ENCODE results near the gene C17orf75.
A peak's percentile ranks its signal among the peaks of the same experiment; 100 is the strongest.
"Not testable (repeated sequence)": the region's sequence is repeated elsewhere in the genome, so short reads cannot be mapped to it uniquely, and the experiment has no call there.

C17orf75 gene

DNA sequence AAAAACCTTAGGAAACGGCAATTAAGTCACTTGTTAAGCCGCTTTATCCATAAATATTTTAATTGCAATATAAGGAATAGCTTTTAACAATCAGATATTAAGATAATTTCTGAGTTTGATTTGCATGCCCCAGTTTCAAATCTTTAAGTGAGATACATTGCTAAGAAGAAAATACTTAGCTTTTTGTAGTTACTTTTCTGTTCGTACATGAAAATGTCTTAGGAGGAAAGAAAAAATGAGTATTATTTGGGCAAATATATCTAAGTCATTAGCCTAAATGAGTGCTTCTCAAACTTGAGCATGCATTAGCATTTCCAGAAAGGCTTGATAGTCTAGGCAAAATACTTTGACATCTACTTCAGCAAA is 14.4 kb upstream of the C17orf75 start:
- Histone ChIP-seq H3K4me2 (no peak overlapping the region), H2AFZ (ENCODE audit: low read depth) (no peak overlapping the region), H3K4me1 (ENCODE audit: low read depth, poor library complexity, severe bottlenecking) (peaks cover 68% of the 10 kb centered on the region), H3K79me2 (ENCODE audit: insufficient read depth, low read depth) (peaks cover 97% of the 10 kb centered on the region), H3K27ac (no peak overlapping the region), H3K9ac (no peak overlapping the region), H4K20me1 (ENCODE audit: insufficient read depth) (peaks cover 77% of the 10 kb centered on the region), H3K36me3 (ENCODE audit: insufficient read depth) (peaks cover 52% of the 10 kb centered on the region; the same call in 1 of the 2 replicates), H3K4me3 (IDR thresholded peaks at IDR 0.05; ENCODE audit: insufficient read depth, low read depth, low read length) (no peak overlapping the region), H3K27me3 (ENCODE audit: insufficient read depth, low read depth) (no peaks in the 10 kb centered on the region)
- TF ChIP-seq, protein P1, sequence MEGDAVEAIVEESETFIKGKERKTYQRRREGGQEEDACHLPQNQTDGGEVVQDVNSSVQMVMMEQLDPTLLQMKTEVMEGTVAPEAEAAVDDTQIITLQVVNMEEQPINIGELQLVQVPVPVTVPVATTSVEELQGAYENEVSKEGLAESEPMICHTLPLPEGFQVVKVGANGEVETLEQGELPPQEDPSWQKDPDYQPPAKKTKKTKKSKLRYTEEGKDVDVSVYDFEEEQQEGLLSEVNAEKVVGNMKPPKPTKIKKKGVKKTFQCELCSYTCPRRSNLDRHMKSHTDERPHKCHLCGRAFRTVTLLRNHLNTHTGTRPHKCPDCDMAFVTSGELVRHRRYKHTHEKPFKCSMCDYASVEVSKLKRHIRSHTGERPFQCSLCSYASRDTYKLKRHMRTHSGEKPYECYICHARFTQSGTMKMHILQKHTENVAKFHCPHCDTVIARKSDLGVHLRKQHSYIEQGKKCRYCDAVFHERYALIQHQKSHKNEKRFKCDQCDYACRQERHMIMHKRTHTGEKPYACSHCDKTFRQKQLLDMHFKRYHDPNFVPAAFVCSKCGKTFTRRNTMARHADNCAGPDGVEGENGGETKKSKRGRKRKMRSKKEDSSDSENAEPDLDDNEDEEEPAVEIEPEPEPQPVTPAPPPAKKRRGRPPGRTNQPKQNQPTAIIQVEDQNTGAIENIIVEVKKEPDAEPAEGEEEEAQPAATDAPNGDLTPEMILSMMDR (conservative IDR thresholded peaks at IDR 0.05; ENCODE audit: low read depth, low read length), result no peak

GRCh38 chr17:32355649-32356377 is 13.8 kb upstream of the C17orf75 start:
- H3K4me2 ChIP-seq, result peak overlapping the region; percentile 1; the same call in 1 of the 2 replicates
- no peak overlapping the region for H2AFZ ChIP-seq (ENCODE audit: low read depth)
- no peak overlapping the region; the same call in 1 of the 2 replicates for H3K27ac ChIP-seq
- no peak overlapping the region for H3K9ac ChIP-seq
- no peaks in the 10 kb centered on the region for H3K27me3 ChIP-seq (ENCODE audit: insufficient read depth, low read depth)
- TF ChIP-seq, protein P1 (conservative IDR thresholded peaks at IDR 0.05; ENCODE audit: low read depth, low read length), result no peak
- H3K36me3 ChIP-seq (ENCODE audit: insufficient read depth), result peaks cover 49% of the 10 kb centered on the region; the same call in 1 of the 2 replicates
- H4K20me1 ChIP-seq (ENCODE audit: insufficient read depth), result peaks cover 81% of the 10 kb centered on the region
- H3K79me2 ChIP-seq (ENCODE audit: insufficient read depth, low read depth), result peaks cover 97% of the 10 kb centered on the region
- H3K4me1 ChIP-seq (ENCODE audit: low read depth, poor library complexity, severe bottlenecking), result peaks cover 69% of the 10 kb centered on the region
- H3K4me3 ChIP-seq (IDR thresholded peaks at IDR 0.05; ENCODE audit: insufficient read depth, low read depth, low read length), result no peak overlapping the region

DNA sequence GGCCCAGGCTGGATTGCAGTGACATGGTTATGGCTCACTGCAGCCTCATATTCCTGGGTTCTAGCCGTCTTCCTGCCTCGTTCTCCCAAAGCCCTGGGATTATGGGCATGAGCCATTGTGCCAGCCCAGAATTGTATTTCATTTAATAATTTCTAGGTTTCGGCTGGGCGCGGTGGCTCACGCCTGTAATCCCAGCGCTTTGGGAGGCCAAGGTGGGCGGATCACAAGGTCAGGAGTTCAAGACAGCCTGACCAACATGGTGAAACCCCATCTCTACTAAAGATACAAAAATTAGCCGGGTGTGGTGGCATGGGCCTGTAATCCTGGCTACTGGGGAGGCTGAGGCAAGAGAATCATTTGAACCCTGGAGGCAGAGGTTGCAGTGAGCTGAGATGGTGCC is 10.8 kb upstream of the C17orf75 start:
- Histone ChIP-seq H3K79me2 (ENCODE audit: insufficient read depth, low read depth) (peaks cover 77% of the 10 kb centered on the region), H3K36me3 (ENCODE audit: insufficient read depth) (peaks cover 35% of the 10 kb centered on the region; the same call in 1 of the 2 replicates), H4K20me1 (ENCODE audit: insufficient read depth) (peaks cover 57% of the 10 kb centered on the region), H3K4me2 (peak overlapping the region; percentile 90), H3K4me1 (ENCODE audit: low read depth, poor library complexity, severe bottlenecking) (peaks cover 54% of the 10 kb centered on the region)
- H3K9ac ChIP-seq; H3K27me3 ChIP-seq (ENCODE audit: insufficient read depth, low read depth); H2AFZ ChIP-seq (ENCODE audit: low read depth); H3K4me3 ChIP-seq (IDR thresholded peaks at IDR 0.05; ENCODE audit: insufficient read depth, low read depth, low read length); H3K27ac ChIP-seq: not testable (repeated sequence)

GRCh38 chr17:32350666-32351418 is 8.9 kb upstream of the C17orf75 start:
- peak overlapping the region; percentile 90 for H3K4me2 ChIP-seq
- peaks cover 45% of the 10 kb centered on the region for H4K20me1 ChIP-seq (ENCODE audit: insufficient read depth)
- H3K27me3 ChIP-seq (ENCODE audit: insufficient read depth, low read depth), result no peaks in the 10 kb centered on the region
- H3K27ac ChIP-seq, result peak overlapping the region; percentile 98
- H3K36me3 ChIP-seq (ENCODE audit: insufficient read depth), result peaks cover 25% of the 10 kb centered on the region; the same call in 1 of the 2 replicates
- peak overlapping the region; percentile 55 for H3K4me3 ChIP-seq (IDR thresholded peaks at IDR 0.05; ENCODE audit: insufficient read depth, low read depth, low read length)
- peak overlapping the region; percentile 91; the same call in 1 of the 2 replicates for H2AFZ ChIP-seq (ENCODE audit: low read depth)
- H3K9ac ChIP-seq, result peak overlapping the region; percentile 98
- H3K79me2 ChIP-seq (ENCODE audit: insufficient read depth, low read depth), result peaks cover 60% of the 10 kb centered on the region
- TF ChIP-seq, protein P1 (conservative IDR thresholded peaks at IDR 0.05; ENCODE audit: low read depth, low read length), result no peak; the same call in 1 of the 2 replicates
- H3K4me1 ChIP-seq (ENCODE audit: low read depth, poor library complexity, severe bottlenecking), result peaks cover 41% of the 10 kb centered on the region

Data from KMS-11 (cell line).